G401.6 (cell line): ENCODE data around the gene KIF1A.
"Not testable (repeated sequence)": the region's sequence is repeated elsewhere in the genome, so short reads cannot be mapped to it uniquely, and the experiment has no call there.

Experiments
- FAIRE-seq: peaks from 2 replicates; lab custom pipeline; 2012; peaks lifted over from hg19 to GRCh38; lab: Jason Lieb, UNC

Gene KIF1A

GRCh38 chr2:240683329-240683979 lies 136.6 kb downstream of the KIF1A start:
- FAIRE-seq = not testable (repeated sequence)

DNA sequence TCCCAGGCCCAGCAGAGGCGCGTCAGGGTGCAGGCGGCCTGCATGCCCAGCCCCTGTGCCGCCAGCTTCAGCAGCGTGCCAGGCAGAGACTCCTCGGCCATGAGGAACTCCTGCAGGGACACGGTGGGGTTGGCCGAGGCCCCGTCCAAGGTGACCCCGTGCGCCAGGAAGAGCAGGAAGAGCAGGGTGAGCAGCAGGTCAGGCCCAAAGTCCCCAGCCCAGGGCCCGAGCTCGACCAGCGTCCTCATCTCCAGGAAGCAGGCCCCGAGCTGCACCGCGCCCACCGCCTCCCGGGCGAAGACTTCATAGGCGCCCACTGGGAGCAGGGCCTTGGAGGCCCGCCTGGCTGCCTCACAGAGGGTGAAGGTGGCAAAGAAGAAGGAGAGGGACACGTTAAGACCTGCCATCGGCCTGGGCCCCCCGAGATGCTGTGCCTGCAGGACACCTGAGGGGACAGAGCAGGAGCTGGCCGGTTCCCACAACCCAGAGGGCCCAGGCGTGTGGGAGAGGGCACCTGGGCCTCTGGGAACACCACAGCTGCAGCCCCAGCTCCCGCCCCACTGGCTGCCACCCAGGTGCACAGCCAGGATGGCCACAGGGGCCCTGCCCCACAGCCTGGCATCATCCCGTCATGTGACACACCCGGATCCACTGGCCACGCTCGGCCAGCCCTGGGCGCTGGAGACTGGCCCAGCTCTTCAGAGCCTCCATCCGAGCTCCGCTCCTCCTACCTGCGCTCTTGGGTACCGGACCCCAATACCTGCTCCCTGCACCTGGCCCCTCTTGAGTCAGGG lies 137.4 kb downstream of the KIF1A start, which contains the start of gene AQP12B:
TSS of gene AQP12B (minus strand) at position 455 of the 794 bp plus-strand sequence. CDS start at position 407, 48 bp downstream.
- not testable (repeated sequence) for FAIRE-seq

DNA sequence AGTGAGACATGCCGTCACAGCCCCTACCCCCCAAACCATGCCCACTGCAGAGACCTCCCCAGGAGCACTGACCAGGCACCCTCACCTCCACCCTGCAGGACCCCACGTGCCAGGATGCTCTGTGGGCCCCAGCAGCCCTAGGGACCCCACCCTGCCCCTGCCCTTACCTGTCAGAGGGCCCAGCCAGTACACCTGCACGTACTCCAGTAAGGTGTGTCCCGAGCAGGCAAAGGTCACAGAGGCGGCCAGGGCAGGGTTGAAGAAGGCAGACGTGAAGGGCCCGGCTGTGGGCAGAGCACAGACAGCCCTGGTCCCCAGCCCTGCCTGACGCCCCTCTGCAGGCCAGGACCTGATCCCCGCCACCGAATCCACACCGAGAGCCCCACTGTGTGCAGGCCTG lies 139.8 kb downstream of the KIF1A start:
- FAIRE-seq = not testable (repeated sequence)

DNA sequence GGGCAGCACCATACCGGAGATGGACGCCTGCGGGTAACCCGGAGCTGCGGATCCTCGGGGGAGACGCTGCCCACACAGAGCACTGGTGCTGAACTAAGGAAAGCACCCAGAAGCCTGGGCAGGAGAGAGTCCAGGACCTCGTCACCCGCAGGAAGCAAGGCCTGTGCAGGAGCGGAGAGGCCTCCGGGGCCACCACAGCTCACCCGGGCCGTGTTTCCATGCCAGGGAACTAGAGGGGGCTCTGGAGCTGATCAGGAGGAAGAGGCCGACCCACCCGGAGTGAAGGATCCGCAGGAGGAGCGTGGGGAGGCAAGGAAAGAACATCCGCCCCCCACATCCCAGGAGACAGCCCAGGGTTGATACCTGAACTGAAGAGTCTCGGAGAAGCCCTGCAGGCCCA lies 141.1 kb downstream of the KIF1A start:
- FAIRE-seq = not testable (repeated sequence)

DNA sequence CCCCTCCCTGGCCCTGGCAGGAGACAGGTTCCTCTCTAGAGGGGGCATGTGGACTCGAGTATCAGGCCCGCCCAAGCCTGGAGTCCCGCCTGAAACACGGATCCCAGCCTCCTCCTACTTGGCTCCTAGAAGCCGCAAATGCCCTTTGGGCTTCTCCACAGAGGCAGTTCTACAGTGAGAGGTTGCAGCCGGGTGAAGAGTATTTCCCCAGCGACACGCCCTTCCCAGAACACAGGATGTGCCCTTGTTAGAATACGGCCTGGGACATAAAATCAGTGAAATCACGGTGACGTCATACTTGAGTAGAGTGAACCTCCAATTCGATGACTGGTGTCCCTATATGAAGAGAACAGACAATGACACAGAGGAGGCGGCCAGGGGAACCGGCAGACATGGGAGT lies 142.0 kb downstream of the KIF1A start:
- FAIRE-seq = not testable (repeated sequence)

GRCh38 chr2:240675345-240675744 lies 144.7 kb downstream of the KIF1A start:
- peak; percentile 84 for FAIRE-seq

DNA sequence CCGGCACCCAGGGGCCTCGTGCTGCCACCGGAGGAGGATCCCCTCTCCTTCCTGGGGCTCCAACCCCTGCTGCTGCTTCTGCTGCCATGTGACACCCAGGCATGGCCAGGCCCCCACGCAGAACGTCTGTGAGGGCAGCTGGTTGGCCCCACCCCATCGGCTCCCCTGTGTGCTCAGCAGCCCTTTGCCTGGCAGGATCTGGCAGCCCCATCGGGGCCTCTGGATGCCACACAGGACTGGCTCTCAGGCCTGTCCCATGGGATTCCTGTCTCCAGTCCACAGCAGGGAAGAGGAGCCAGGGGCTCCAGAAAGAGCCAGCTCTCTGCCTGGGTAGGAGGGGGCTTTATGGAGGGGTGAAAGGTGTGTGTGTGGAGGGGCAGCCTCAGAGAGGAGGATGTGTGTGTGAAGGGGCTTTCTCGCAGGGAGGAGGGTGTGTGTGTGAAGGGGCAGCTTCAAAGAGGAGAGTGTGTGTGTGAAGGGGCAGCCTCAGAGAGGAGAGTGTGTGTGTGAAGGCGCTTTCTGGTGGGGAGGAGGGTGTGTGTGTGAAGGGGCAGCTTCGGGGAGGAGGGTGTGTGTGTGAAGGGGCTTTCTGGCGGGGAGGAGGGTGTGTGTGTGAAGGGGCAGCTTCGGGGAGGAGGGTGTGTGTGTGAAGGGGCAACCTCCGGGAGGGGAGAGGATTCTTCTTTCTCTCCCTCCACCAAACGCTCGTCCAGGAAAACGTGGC lies 145.4 kb downstream of the KIF1A start:
- FAIRE-seq = not testable (repeated sequence)

- FAIRE-seq = no peak
These were observed 147.3 kb downstream of the KIF1A start for GRCh38 chr2:240672701-240673190.

- FAIRE-seq = no peak
These were observed 147.8 kb downstream of the KIF1A start for GRCh38 chr2:240672076-240672700.

DNA sequence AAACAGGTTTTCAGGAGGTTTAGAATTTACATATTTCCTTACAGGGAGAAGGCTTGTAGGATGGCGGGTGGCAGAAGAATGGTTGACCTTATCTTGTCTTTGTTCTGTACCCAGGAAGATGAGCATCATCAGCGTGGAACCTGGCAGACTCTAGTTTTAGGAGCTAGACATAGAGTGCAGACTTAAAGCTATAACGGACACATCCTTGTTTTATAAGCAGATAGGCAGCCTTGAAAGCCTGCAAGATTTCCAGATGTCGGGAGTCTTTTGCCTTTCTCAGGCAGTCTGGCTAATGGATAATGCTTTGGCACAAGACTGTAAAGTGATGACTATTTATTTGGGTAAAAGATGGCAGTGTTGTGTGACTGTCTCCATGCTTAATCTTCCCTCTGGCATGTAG lies 149.1 kb downstream of the KIF1A start:
- no peak for FAIRE-seq

- no peak for FAIRE-seq
These were observed 149.6 kb downstream of the KIF1A start for GRCh38 chr2:240670402-240670801.

GRCh38 chr2:240664622-240665021 lies 155.4 kb downstream of the KIF1A start:
- FAIRE-seq = no peak
